BE2C (cell line): Measurements from ENCODE around the gene HS1BP3.

Experiments used
- DNase-seq: peaks from one replicate; pipeline ENCODE4 v3.0.0-alpha.2; 2020
- H3K27me3 ChIP-seq: fragments of 250-450 bp; sonication (Bioruptor Pico); 2 replicates; pipeline ENCODE4 v1.5.1; 2020; ENCODE audit warnings: mild to moderate bottlenecking
- H3K36me3 ChIP-seq: fragments of 250-450 bp; sonication (Bioruptor Pico); 2 replicates; pipeline ENCODE4 v1.5.1; 2020; ENCODE audit warnings: mild to moderate bottlenecking
- H3K4me1 ChIP-seq: fragments of 250-450 bp; sonication (Bioruptor Pico); 2 replicates; pipeline ENCODE4 v1.5.1; 2020
- H3K4me3 ChIP-seq: 2 replicates; pipeline ENCODE4 v1.5.1; 2011; ENCODE audit warnings: low read depth, low read length
- H3K9me3 ChIP-seq: fragments of 250-450 bp; sonication (Bioruptor Pico); 2 replicates; pipeline ENCODE4 v1.5.1; 2020
- TF ChIP-seq, protein P1 (sequence below): IDR thresholded peaks from 2 replicates; pipeline ENCODE4 v1.5.1; 2012; ENCODE audit warnings: mild to moderate bottlenecking, low read depth, low read length

HS1BP3 gene

DNA sequence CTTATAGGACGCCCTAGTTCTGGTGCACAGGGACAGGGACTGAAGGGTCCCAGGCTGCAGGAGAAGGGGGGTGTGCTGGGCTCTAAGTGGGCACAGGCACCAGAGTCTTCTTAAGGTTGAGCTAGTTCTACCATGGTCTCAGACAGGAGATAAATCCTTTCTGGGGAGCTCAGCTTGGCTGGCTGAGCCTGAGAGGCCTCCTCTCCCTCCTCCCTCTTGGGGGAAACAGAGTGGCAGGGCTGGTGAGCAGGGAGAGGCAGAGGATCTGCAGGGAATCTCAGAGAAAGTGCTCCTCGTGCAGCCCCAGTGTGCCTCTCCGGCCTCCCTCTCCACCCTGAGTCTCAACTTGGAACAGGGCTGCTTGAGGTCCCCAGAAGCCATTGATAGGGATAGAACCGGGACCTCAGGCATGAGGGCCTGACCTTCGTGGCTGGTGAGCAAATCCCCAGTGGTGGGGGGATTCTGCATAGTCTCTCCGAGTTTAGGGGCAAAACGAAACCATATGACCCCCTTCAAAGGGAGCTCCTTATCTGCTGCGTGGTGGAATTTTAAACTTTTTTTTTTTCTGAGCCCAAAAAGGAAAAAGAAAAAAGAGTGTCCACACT lies 18.1 kb upstream of the HS1BP3 start:
- Histone ChIP-seq H3K4me1 (no peaks in the 10 kb centered on the region; the same call in 1 of the 2 replicates), H3K9me3 (no peaks in the 10 kb centered on the region; the same call in 1 of the 2 replicates), H3K36me3 (no peaks in the 10 kb centered on the region), H3K27me3 (peaks cover 70% of the 10 kb centered on the region), H3K4me3 (no peak overlapping the region)
- DNase-seq, result no peak
- TF ChIP-seq, protein P1, sequence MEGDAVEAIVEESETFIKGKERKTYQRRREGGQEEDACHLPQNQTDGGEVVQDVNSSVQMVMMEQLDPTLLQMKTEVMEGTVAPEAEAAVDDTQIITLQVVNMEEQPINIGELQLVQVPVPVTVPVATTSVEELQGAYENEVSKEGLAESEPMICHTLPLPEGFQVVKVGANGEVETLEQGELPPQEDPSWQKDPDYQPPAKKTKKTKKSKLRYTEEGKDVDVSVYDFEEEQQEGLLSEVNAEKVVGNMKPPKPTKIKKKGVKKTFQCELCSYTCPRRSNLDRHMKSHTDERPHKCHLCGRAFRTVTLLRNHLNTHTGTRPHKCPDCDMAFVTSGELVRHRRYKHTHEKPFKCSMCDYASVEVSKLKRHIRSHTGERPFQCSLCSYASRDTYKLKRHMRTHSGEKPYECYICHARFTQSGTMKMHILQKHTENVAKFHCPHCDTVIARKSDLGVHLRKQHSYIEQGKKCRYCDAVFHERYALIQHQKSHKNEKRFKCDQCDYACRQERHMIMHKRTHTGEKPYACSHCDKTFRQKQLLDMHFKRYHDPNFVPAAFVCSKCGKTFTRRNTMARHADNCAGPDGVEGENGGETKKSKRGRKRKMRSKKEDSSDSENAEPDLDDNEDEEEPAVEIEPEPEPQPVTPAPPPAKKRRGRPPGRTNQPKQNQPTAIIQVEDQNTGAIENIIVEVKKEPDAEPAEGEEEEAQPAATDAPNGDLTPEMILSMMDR, result no peak

DNA sequence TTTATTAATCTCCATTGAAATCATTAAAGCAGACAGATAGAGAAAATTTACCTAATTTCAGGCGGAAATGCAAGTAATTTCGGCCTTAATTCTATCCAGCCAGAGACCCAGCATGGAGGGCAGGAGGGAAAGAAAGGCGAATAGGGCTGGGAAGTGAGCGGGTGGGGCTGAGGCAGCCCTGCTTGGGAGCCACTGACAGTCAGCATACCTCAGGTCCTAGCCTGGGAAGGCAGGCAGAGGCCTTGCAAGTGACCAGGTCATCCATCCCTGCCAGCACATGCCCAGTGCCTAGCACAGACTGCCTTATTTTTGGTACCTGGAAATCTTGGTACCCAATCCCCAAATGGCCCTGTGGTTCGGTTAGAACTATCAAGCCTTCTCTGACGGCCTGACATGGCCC lies 17.6 kb upstream of the HS1BP3 start:
- no peaks in the 10 kb centered on the region; the same call in 1 of the 2 replicates for H3K9me3 ChIP-seq
- TF ChIP-seq, protein P1, result no peak

DNA sequence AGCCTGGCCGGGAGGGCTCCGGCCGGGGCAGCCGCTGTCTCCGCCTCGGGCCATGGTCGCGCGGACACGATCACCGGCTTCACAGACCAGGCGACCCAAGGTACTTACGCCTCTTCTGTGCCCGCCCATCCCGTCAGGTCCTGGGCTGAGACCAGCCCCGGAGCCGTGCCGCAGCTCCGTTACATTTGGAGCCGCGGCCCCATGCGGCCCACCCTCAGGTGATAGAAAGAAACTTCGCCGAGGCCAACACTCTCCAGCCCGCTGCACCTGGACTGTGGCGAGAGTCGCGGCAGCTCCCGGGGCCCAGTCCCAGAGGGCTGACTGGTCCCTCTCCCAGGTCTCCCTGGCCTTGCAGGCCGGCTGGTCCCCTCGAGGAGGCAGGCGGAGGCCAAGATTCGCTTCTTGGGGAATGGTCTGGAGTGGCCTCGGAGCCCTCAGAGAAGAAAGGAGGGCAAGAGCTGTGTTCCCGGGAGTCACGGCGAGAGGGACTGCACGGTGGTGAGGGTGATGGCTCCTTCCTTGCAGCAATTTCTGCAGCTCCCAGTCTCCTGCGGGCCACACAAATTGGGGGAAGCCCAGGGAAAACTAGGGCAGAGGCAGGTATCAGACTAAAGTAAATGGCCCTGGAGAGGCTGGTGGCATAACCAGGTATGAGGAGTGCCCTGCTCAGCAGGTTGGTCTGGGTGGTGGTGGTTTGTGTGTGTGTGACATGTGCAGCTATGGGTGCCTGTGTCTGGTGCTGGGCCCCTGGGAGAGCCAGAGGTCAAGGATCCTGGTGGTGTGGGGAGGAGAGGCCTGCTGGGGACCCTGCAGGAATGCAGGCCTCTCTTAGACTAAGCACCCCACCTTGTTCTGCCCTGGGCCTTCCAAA lies 16.9 kb upstream of the HS1BP3 start:
- DNase-seq, result no peak

More for the DNA sequence above, 17.6 kb upstream of the HS1BP3 start:
- no peak for DNase-seq
- H3K27me3 ChIP-seq, result peaks cover 75% of the 10 kb centered on the region
- no peaks in the 10 kb centered on the region; the same call in 1 of the 2 replicates for H3K4me1 ChIP-seq
- H3K4me3 ChIP-seq, result no peak overlapping the region
- no peaks in the 10 kb centered on the region for H3K36me3 ChIP-seq

DNA sequence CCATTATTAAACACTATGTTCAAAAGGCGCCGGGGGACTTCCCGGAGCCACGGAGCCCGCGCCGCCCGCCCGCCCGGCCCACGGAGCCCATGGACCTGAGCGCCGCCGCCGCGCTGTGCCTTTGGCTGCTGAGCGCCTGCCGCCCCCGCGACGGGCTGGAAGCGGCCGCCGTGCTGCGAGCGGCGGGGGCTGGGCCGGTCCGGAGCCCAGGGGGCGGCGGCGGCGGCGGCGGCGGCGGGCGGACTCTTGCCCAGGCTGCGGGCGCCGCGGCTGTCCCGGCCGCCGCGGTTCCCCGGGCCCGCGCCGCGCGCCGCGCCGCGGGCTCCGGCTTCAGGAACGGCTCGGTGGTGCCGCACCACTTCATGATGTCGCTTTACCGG lies 16.2 kb upstream of the HS1BP3 start:
- peak overlapping the region; percentile 17; the same call in 1 of the 2 replicates for H3K4me3 ChIP-seq
- no peaks in the 10 kb centered on the region for H3K36me3 ChIP-seq
- H3K27me3 ChIP-seq, result peaks cover 81% of the 10 kb centered on the region
- H3K9me3 ChIP-seq, result no peaks in the 10 kb centered on the region; the same call in 1 of the 2 replicates
- no peaks in the 10 kb centered on the region; the same call in 1 of the 2 replicates for H3K4me1 ChIP-seq
- TF ChIP-seq, protein P1, result no peak
- DNase-seq, result no peak

More for the DNA sequence above, 16.9 kb upstream of the HS1BP3 start:
- Histone ChIP-seq H3K27me3 (peaks cover 79% of the 10 kb centered on the region), H3K9me3 (no peaks in the 10 kb centered on the region; the same call in 1 of the 2 replicates), H3K4me1 (no peaks in the 10 kb centered on the region; the same call in 1 of the 2 replicates), H3K36me3 (no peaks in the 10 kb centered on the region), H3K4me3 (peak overlapping the region; percentile 17; the same call in 1 of the 2 replicates)
- TF ChIP-seq, protein P1, result no peak

DNA sequence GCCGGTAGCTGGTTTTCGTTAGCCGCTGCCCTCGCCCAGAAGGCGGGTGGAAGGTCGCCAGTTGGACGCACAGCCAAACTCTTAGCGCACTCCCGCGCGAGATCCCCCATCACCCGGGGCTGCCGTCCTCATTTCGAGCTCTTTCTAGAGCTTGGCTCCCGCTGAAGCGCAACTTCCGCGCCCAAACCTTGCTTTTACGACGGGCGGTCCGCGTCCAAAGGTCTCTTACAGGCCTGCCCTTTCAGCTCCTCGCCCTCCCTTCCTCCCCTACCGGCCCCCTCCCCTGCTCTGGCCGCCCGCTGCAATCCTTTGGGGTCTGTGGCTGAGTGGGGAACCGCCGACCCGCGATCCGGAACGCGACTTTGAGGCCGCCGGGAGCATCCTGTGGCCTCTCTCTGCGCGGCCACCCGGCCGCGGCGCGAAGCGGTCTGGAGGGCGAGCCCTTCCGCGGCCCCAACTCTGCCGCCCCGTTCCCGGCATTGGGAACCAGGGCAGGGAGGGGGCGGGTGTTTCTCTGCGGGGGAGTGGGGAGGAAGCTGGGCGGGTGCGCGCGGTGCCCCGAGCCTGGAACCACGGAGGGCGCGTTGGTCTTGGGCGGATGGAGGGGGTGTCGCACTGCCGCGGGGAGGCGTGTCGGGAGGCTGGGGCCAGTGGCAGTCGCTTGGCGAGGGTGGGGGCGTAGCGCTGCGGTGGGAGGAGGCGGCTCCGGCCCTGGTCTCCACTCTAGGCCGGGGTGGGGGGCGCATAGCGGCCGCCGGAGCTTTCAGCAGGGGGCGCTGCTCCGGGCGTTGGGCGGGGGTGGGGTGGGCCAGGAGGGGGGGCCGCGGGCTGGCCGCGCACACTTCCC lies 15.6 kb upstream of the HS1BP3 start, which contains the start of gene GDF7:
Gene GDF7 (plus strand): TSS at position 841 of the 847 bp plus-strand sequence. CDS start 96 bp downstream, outside the sequence.
- Histone ChIP-seq H3K27me3 (peaks cover 79% of the 10 kb centered on the region), H3K4me1 (no peaks in the 10 kb centered on the region; the same call in 1 of the 2 replicates), H3K36me3 (no peaks in the 10 kb centered on the region), H3K4me3 (peak within 1 kb of the TSS; percentile 44), H3K9me3 (no peaks in the 10 kb centered on the region; the same call in 1 of the 2 replicates)
- TF ChIP-seq, protein P1, result 0 out of 2 replicates have a peak, but pooled peaks have one; percentile 8
- DNase-seq, result no peak
